Mesenteric fat pad (tissue), 1 donor: ENCODE measurements around the gene SLC34A2. TPM values are rescaled to one million over a fixed set of nuclear protein-coding genes. Genes with fewer than 3 reads are reported as not detected.
A peak's percentile ranks its signal among the peaks of the same experiment; 100 is the strongest.
"Not testable (repeated sequence)": the region's sequence is repeated elsewhere in the genome, so short reads cannot be mapped to it uniquely, and the experiment has no call there.

ENCODE experiments used
- DNase-seq: peaks from one replicate; pipeline ENCODE4 v3.0.0-alpha.2; 2020; ENCODE audit warnings: low spot score
- long read RNA-seq: library from polyadenylated mRNA; unstranded; transcript quantifications from one replicate; pipeline ENCODE4 v2.0.0, GENCODE V29; 2020
- total RNA-seq: library from RNA; stranded (reverse); fragmentation: NEBNext Ultra II Directional; extraction: Animal tissue kit (Norgen Biotek cat#: 25700); gene quantifications from one replicate; pipeline ENCODE4 v1.2.1, GENCODE V29; 2021
- donor health status: DM: yes; HTN: yes; CAD: no.

SLC34A2 gene
- not detected for total RNA-seq
- long read RNA-seq, result 0 reads

GRCh38 chr4:25654971-25655963 lies at the start of gene SLC34A2:
SLC34A2 (plus strand) TSS chr4:25655851; CDS start chr4:25662501, 6,650 bp downstream.
- DNase-seq, result no peak

DNA sequence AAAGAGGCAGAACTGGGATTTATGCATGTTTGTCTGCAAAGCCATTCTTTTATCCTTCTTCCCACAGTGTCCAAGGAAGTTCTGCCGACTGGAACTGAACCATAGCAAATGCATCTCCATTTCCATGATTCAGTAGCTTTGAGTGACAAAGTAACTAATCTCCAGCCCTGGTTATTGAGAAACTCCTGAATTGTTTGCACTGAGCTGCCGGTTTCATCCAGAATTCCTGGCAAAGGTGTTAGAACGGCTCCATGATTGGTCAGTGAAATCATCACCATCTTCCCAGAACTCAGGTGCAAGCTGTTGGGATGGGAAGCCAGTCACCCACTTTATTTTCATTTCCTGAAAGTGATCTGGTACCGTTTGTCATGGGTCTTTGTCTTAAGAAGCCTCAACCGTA lies 47.0 kb upstream of the SLC34A2 start:
- no peak for DNase-seq

- no peak for DNase-seq
Measured at GRCh38 chr4:25609976-25610375, 45.7 kb upstream of the SLC34A2 start.

- DNase-seq, result not testable (repeated sequence)
Measured at GRCh38 chr4:25613613-25614012, 42.0 kb upstream of the SLC34A2 start.

DNA sequence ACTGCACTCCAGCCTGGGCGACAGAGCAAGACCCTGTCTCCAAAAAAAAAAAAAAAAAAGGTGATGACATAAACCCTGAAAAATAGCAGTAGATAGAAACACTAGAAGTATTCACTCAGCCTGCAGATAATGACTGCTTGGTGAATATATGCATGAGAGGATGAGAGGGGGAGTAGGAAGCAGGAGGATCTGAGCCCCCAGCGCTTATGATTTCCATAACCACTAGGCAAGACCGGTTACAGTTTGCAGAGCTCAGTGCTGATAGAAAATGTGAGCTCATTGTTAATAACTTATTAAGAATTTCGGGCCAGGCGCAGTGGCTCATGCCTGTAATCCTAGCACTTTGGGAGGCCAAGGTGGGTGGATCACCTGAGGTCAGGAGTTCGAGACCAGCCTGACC lies 40.8 kb upstream of the SLC34A2 start:
- no peak for DNase-seq

GRCh38 chr4:25621027-25621930 lies 34.4 kb upstream of the SLC34A2 start:
- DNase-seq, result no peak

DNA sequence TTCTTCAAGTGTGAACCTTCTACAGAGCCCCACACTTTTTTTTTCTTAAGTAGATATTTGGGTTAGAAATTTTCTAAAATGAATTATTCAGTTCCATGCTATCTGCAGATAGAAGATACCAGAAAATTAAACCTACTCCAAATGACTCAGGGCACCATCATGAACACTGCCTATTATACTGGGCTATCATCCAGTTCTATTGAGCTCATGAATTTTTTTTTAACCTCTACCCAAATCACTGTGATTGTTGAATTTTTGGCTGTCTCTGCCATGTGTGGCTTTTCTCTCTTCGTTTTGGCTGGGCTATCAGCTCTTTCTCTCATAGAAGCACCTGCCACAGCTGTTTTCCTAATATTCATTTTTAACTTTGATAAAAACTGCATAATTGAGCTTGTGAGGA lies 31.0 kb upstream of the SLC34A2 start:
- no peak for DNase-seq

DNA sequence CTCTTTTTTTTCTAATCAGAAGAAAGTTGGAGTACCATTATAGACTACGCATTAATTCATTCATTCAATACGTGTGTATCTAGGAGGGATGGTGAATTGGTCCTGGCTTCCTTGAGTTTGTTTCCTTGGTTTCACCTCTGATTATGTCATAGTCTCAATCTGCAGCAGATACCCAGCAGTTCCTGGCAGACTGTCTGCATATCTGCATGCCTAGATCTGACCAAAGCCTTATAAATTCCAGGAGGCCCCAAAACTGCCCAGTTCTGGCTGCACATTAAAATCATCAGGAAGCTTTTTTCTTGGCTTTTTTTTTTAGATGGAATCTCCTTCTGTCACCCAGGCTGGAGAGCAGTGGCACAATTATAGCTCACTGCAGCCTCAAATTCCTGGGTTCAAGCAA lies 27.2 kb upstream of the SLC34A2 start:
- DNase-seq, result no peak

DNA sequence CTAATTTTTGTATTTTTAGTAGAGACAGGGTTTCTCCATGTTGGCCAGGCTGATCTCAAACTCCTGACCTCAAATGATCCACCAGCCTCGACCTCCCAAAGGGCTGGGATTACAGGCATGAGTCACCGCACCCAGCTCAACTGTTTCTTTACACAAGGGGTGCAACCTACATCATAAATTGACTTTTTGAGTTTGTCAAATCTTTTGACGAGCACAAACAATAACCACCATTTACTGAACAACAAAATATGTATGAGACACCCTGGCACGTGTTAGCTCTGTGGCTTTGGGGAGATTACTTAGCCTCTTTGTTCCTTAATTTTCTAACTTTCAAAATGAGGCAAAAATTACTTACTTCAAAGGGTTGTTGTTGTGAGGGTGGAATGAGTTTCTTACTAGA lies 23.5 kb upstream of the SLC34A2 start:
- no peak for DNase-seq

DNA sequence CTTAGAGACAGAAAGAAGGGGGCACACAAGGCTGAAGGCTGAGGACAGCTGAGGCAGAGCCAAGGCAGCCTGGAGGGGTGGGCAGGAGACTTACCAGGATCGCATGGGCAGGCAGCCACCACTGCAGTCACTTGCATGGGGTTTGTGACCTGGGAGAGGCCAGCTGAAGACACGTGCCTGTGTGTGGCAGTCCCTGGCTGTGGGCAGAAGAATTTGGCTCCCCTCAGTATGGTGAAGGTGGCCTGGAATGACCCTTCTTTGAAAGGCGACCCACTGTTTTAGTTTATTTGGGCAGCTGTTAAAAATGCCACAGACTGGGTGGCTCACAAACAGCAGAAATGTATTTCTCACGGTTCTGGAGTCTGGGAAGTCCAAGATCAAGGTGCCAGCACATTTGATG lies 22.1 kb upstream of the SLC34A2 start:
- DNase-seq, result peak; percentile 55

- no peak for DNase-seq
Measured at GRCh38 chr4:25635501-25635900, 20.1 kb upstream of the SLC34A2 start.

DNA sequence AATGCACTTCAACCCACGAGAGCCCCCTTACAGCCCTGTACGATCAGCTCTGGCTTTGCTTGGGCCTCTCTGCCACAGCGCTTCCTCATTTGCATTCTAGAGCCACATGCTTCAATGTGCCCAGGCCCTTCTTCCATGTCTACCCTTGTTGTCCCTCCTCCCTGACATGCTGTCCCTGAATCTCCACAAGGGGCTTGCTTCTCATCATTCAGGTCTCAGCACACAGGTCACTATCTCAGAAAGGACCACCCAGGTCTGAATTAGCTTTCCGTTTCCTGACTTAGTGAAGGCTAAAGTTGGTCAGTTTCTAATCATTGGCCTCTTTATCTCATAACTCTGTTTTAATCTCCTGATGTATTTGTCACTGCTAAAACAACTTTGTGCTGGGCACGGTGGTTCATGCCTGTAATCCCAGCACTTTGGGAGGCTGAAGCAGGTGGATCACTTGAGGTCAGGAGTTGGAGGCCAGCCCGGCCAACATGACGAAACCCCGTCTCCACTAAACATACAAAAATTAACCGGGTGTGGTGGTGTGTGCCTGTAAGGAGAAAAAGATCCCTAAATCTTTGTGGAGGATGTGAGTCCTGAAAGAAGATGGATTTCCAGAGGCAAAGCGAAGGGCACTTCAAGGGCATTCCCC lies 17.9 kb upstream of the SLC34A2 start:
- peak; percentile 24 for DNase-seq

GRCh38 chr4:25638221-25638601 lies 17.4 kb upstream of the SLC34A2 start:
- DNase-seq, result no peak

- peak; percentile 45 for DNase-seq
Measured at GRCh38 chr4:25638806-25639205, 16.8 kb upstream of the SLC34A2 start.

DNA sequence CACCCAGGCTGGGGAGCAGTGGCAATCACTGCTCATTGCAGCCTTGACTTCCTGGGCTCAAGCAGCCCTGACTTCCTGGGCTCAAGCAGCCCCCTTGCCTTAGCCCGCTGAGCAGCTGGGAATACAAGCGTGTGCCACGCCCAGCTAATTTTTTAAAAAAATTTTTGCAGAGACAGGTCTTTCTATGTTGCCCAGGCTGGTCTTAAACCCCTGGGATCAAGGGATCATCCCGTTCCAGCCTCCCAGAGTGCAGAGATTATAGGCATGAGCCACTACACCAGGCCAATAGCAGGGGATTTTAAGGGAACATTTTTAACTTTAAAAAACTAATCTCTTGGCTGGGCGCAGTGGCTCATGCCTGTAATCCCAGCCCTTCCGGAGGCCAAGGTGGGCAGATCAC lies 5.3 kb upstream of the SLC34A2 start:
- DNase-seq, result no peak

GRCh38 chr4:25651682-25652081 lies 4.0 kb upstream of the SLC34A2 start:
- no peak for DNase-seq

GRCh38 chr4:25654031-25654970 lies 1.4 kb upstream of the SLC34A2 start:
- DNase-seq, result no peak

- DNase-seq, result no peak
Measured at GRCh38 chr4:25656031-25656430, 380 bp downstream of the SLC34A2 start.

GRCh38 chr4:25658357-25658771 lies 2.7 kb downstream of the SLC34A2 start:
- no peak for DNase-seq

DNA sequence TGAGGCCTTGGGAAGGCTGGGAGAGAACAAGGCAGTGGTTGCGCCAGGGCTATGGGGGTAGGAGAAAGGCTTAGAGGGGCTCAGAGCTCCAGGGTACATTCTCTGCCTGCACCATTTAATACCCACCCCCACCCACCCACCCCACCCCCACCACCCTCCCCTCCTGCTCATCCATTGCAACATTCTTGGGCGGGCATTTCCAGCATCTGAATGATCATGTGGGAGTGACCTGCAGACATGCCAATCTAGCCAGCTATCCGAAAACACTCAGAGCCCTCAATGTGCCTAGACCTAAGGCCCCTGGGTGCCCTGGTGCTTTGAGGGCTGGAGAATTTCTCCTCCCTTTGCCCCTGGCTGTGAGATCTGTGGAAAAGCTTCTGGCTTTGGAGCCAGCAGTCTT lies 3.1 kb downstream of the SLC34A2 start:
- no peak for DNase-seq
